A673 (cell line): ENCODE measurements around the gene LRRC43. TPM values are rescaled to one million over a fixed set of nuclear protein-coding genes. Genes with fewer than 3 reads are reported as not detected.
"Not testable (repeated sequence)": the region's sequence is repeated elsewhere in the genome, so short reads cannot be mapped to it uniquely, and the experiment has no call there.

Experiments
- BruUV-seq: library from RNA; stranded (reverse); fragments of 400-500 nt; replicated peaks from 2 replicates; lab custom pipeline; 2021; lab: Mats Ljungman, UMichigan
- CTCF ChIA-PET: fragments of 300-600 bp; sonication (Branson Sonifier 250); formaldehyde crosslinking; loops from one replicate; lab custom pipeline; 2022; ENCODE audit warnings: antibody characterized with exemption; lab: Charles Lee
- POLR2A ChIA-PET: fragments of 300-600 bp; sonication (Branson Sonifier 250); formaldehyde crosslinking; loops from one replicate; lab custom pipeline; 2022; ENCODE audit warnings: antibody characterized with exemption; ENCODE audit not compliant: low non-redundant PET; lab: Charles Lee
- DNase-seq: peaks from one replicate; pipeline ENCODE4 v3.0.0-alpha.2; 2015; ENCODE audit warnings: low spot score
- H3K27ac ChIP-seq: fragments of 200-600 bp; sonication (generic); 2 replicates; pipeline ENCODE4 v1.5.1; 2016; ENCODE audit warnings: mixed run types, low read depth, mild to moderate bottlenecking, mixed read lengths, antibody characterized with exemption, low read length; ENCODE audit not compliant: poor library complexity, severe bottlenecking
- H3K27me3 ChIP-seq: fragments of 200-600 bp; sonication (generic); replicated peaks from 2 replicates; pipeline ENCODE4 v1.6.1; 2017; ENCODE audit warnings: mixed run types, low read depth, mild to moderate bottlenecking, mixed read lengths, antibody characterized with exemption, low read length; ENCODE audit not compliant: insufficient read depth, poor library complexity
- H3K36me3 ChIP-seq: fragments of 200-600 bp; sonication (generic); 2 replicates; pipeline ENCODE4 v1.6.1; 2016; ENCODE audit warnings: mixed run types, mild to moderate bottlenecking, mixed read lengths, antibody characterized with exemption, low read length; ENCODE audit not compliant: insufficient read depth, poor library complexity, severe bottlenecking
- H3K4me1 ChIP-seq: fragments of 200-600 bp; sonication (generic); 2 replicates; pipeline ENCODE4 v1.6.1; 2017; ENCODE audit warnings: mixed run types, mild to moderate bottlenecking, mixed read lengths, antibody characterized with exemption, low read length; ENCODE audit not compliant: insufficient read depth, poor library complexity, severe bottlenecking
- H3K4me3 ChIP-seq: fragments of 200-600 bp; sonication (generic); 2 replicates; pipeline ENCODE4 v1.5.1; 2016; ENCODE audit warnings: low read depth, mixed run types, mild to moderate bottlenecking, mixed read lengths, low read length; ENCODE audit not compliant: poor library complexity, severe bottlenecking
- H3K9me3 ChIP-seq: fragments of 200-600 bp; sonication (generic); 2 replicates; pipeline ENCODE4 v1.6.1; 2016; ENCODE audit warnings: mixed run types, low read depth, mild to moderate bottlenecking, mixed read lengths, antibody characterized with exemption, low read length; ENCODE audit not compliant: poor library complexity, severe bottlenecking
- CTCF ChIP-seq: fragments of 300-800, 200-600 bp; sonication (generic); conservative IDR thresholded peaks from 2 replicates; pipeline ENCODE4 v1.5.1; 2017; ENCODE audit warnings: low read depth, mild to moderate bottlenecking, antibody characterized with exemption, low read length, moderate library complexity, mixed read lengths
- EZH2 ChIP-seq: fragments of 200-600 bp; sonication (generic); IDR thresholded peaks from 2 replicates; pipeline ENCODE4 v1.6.1; 2017; ENCODE audit warnings: borderline replicate concordance, low read depth, mild to moderate bottlenecking, mixed read lengths, antibody characterized with exemption, low read length; ENCODE audit not compliant: poor library complexity, severe bottlenecking
- intact Hi-C: fragments of 100-400 bp; cut with micrococcal nuclease; formaldehyde crosslinking; loops from one replicate; pipeline ENCODE4 v1.10.0; 2022; ENCODE audit not compliant: unreplicated experiment
- total RNA-seq: library from RNA; stranded (reverse); gene quantifications from 2 replicates; pipeline ENCODE4 v1.2.3, GENCODE V29; 2021

Gene LRRC43
- total RNA-seq, 1 experiment from 2014 or later: not detected

GRCh38 chr12:122202017-122202416 lies 19.1 kb downstream of the LRRC43 start:
- Histone ChIP-seq H3K36me3 (no peaks in the 10 kb centered on the region), H3K27me3 (peaks cover 15% of the 10 kb centered on the region), H3K27ac (no peak overlapping the region), H3K9me3 (no peaks in the 10 kb centered on the region), H3K4me3 (no peak overlapping the region), H3K4me1 (peaks cover 14% of the 10 kb centered on the region)
- intact Hi-C loops: no loop called here
- no TSS peak for BruUV-seq
- DNase-seq: no peak
- ChIA-PET POLR2A (no interaction called here), CTCF (no interaction called here)
- no peak for TF ChIP-seq EZH2
- no peak for TF ChIP-seq CTCF

- BruUV-seq, H3K27ac ChIP-seq, H3K36me3 ChIP-seq, H3K9me3 ChIP-seq, CTCF ChIA-PET, POLR2A ChIA-PET, DNase-seq, intact Hi-C loops: not testable (repeated sequence)
- Histone ChIP-seq H3K4me1 (peaks cover 14% of the 10 kb centered on the region), H3K4me3 (peak overlapping the region; percentile 48), H3K27me3 (peaks cover 15% of the 10 kb centered on the region)
Observed at GRCh38 chr12:122202811-122203210, 19.9 kb downstream of the LRRC43 start.

- peaks cover 9% of the 10 kb centered on the region for H3K36me3 ChIP-seq
- no peak within 1 kb of the TSS for H3K27ac ChIP-seq
- no peak for TF ChIP-seq CTCF
- peak; percentile 75 for DNase-seq
- CTCF ChIA-PET: interaction anchor here (0.6 kb wide), 1 partner anchor 16 kb away, joined by 4 read pairs; no protein-coding TSS in a partner anchor
- no peaks in the 10 kb centered on the region for H3K9me3 ChIP-seq
- peaks cover 14% of the 10 kb centered on the region for H3K4me1 ChIP-seq
- H3K4me3 ChIP-seq: peak within 1 kb of the TSS; percentile 48
- POLR2A ChIA-PET: no interaction called here
- intact Hi-C loops: no loop called here
- H3K27me3 ChIP-seq: peaks cover 15% of the 10 kb centered on the region
- no TSS peak for BruUV-seq
Observed at GRCh38 chr12:122203301-122204166, 20.6 kb downstream of the LRRC43 start, which contains the start of gene B3GNT4. Gene B3GNT4 (plus strand): TSS chr12:122203709. CDS start chr12:122204619, 910 bp downstream.
